ENCODE measurements around the gene KRTAP5-11.

DNA sequence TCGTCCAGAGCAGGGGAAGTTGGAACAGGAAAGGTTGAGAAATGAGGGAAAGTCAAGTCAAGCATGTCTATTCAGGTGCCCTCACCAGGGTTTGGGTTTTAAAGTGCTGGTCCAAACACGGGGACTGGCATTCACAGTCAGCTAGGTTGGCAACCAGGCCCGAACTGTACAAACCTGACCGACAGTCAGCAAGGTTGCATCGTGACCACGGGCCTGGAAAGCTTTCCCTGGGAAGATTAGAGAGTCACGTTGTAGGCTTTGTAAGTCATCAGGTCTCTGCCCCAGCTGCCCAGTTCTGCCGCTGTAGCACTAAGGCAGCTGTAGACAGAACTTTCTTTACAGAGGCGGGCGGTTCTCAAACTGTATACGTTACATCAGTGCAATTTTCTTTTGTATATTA is 9.9 kb downstream of the KRTAP5-11 start:
- TF ChIP-seq POLR2A (IDR thresholded peaks at IDR 0.05; ENCODE audit: low read depth, low read length), result no peak
- no peak for TF ChIP-seq CTCF (IDR thresholded peaks at IDR 0.05; ENCODE audit: extremely low read depth in 1 of 2, insufficient read depth in 1 of 2, low read depth in 1 of 2, low read length in 2 of 2)
- TF ChIP-seq JUN (IDR thresholded peaks at IDR 0.05; ENCODE audit: borderline replicate concordance, insufficient read depth, insufficient read length, low read depth), result no peak
- TF ChIP-seq POLR2AphosphoS5 (IDR thresholded peaks at IDR 0.05; ENCODE audit: insufficient read depth, low read depth, low read length), result no peak
- TF ChIP-seq GATA2 (IDR thresholded peaks at IDR 0.05; ENCODE audit: insufficient read depth, insufficient read length, low read depth, low read length), result no peak
- no peak for TF ChIP-seq MYC (IDR thresholded peaks at IDR 0.05; ENCODE audit: low read depth, low read length)
- TF ChIP-seq EZH2 (IDR thresholded peaks at IDR 0.05; ENCODE audit: borderline replicate concordance, low read depth, low read length, severe bottlenecking), result no peak
- TF ChIP-seq, protein P1, sequence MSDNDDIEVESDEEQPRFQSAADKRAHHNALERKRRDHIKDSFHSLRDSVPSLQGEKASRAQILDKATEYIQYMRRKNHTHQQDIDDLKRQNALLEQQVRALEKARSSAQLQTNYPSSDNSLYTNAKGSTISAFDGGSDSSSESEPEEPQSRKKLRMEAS (IDR thresholded peaks at IDR 0.05; ENCODE audit: insufficient read depth, insufficient read length), result no peak
- no peak for TF ChIP-seq FOS (IDR thresholded peaks at IDR 0.05; ENCODE audit: borderline replicate concordance, insufficient read depth, low read length)
